Stimulated activated CD8-positive, alpha-beta memory T cell treated with anti-CD3 and anti-CD28 coated beads, Interleukin-15, amount 100 ng/mL, for 24 hours (primary cell): ENCODE measurements around the gene LRRC1.
"Not testable (repeated sequence)": the region's sequence is repeated elsewhere in the genome, so short reads cannot be mapped to it uniquely, and the experiment has no call there.

Experiments
- DNase-seq: peaks from one replicate; pipeline ENCODE4 v3.0.0-alpha.2; 2020; ENCODE audit warnings: low read depth

The LRRC1 gene

DNA sequence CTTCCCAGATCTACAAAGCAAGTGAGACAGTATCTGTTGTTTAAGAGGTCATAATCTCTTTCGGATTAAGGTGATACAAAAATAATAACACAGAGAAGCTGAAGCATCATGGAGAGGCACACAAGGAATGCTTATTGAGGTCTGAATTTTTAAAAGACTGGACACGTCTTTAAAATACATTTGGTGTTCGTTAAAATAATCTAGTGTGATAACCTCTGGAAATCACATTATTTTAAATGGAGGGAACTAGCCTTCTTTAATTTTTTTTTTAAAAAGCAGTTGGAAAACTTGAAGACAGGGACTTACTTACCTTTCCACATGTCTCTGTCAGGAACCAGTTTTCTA is 1.9 kb upstream of the LRRC1 start:
- DNase-seq = no peak

DNA sequence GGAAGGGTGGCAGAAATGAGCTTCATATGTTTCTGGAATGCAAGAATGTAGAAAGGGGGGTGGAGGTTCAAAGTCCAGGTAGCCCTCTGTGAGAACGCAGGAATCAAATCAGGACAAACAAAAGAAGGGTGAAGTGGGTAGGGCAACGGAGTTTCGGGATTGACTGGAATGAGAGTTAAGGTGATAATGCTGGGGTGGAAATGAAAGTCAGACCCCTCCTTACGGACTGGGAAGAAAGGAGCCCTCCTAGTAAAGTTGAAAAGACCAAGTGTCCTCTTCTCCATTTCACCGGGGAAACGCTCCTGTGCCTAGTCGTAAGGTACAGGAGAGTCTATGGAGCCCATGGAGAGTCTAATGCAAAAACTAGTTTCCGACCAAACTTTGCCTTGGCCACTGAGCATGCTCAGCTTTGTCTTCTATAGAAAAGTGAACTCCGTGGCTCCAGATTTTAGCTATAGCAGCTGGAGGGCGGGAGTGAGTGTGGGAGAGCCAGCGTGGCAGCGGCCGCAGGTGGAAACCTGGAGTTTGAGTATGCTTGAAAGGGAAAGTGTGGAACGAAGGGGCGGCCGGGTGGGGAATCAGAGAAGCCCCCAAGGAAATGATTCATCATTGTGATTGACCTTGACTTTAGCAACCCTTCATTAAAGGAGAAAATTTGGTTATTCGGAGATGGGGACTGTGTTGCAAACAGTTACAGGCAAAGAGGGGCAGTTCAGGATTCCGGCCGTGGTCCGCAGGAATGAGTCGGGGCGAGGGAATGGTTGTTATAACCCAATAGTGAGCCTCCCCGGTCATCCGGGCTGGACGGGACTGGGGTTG is 1.3 kb upstream of the LRRC1 start:
- no peak for DNase-seq

DNA sequence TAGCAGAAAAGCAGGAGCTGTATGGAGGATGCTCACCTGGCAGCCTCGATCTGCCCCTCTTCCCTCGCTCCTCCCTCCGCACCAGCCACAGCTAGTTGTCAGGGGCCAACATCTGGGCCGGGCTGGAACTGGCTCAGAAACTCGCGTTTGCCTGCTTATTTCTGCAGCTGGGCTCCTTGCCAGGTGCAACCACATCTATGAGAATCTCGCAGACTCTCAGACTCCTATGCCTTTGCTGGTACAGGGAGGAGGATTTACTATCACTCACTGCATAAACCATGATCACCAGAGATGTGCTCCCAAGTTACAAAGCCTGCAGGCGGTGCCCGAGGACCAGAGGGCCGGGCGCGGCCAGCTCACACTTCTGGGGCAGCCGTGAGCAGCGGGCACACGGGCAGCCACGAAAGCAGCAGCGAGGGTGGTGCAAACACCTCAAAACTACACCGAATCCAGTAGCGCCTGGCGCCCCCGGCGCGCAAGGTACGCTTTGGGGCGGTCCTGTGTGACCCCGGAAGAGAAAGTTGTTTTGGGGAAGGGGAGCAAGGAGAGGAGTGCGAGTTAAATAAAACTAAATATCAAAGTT is 577 bp upstream of the LRRC1 start:
- DNase-seq = peak; percentile 24

DNA sequence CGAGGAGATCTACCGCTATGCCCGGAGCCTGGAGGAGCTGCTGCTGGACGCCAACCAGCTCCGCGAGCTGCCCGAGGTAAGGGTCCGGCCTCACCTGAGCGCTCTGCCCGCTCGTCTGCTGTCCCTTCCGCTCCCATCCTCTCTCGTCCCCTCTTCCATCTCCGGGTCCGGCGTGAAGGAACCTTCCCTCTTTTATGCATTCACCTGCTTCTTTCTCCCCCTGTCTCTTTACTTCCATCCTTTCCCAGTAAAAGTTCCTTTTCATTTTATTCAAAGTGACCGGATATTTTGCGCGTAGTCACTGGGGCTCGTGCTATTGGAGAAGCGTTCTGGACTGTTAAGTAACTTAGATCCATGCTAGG is 516 bp downstream of the LRRC1 start:
- no peak for DNase-seq

DNA sequence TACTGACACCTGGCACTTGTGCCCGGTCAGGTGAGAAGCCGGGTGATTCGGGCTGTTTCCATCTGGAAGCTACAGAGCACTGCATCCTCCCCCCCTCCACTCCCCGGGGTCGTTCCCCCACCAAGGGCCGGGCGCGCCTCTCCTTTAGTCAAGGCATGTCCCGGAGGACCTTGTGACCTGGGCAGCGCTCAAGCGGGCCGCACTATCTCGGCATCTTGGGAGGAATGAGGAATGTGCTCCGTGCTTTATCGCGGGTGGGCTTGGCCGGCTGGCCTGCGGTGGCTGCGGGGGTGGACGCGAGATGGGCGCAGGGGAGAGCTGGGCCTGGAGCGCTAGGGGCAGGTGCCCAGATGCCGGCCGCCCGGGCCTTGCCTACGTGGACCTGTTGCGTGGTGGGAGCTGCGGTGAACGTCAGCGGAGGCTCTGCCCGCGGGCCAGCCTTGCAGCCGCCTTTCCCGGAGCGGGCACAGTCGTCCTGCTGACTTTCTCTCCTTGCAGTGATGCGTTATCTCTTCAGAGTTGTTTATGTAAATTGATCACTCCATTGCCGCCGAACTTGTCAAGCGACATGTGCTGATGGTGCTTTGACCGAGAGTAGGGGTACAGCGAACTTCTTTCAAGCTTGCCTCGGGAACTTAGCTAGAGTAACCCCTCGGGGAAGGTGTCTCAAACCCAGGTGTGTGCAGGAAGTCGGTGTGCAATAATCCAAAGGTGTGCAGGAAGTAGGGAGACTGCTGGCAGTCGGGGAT is 1.1 kb downstream of the LRRC1 start:
- DNase-seq = no peak

- DNase-seq = no peak
Observed at GRCh38 chr6:53796451-53796780, 1.6 kb downstream of the LRRC1 start.

DNA sequence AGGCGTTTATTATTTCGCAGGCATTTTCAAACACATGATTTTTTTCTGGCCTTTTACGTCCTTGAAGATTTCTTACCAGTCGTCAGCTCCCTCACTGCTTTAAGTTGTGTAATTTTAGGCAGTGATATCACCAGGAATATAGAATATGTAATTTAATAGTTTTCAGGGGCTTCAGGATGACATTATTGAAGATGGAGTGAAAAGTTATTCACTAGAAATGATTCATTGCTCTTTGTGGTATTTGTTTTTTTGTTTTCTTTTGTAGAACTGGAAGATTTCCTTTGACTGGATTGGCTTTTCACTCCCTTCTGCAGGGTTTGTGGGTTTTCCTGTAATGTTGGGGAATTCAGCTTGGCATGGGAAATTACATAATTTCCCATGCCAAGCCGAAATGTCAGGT is 2.0 kb downstream of the LRRC1 start:
- no peak for DNase-seq

DNA sequence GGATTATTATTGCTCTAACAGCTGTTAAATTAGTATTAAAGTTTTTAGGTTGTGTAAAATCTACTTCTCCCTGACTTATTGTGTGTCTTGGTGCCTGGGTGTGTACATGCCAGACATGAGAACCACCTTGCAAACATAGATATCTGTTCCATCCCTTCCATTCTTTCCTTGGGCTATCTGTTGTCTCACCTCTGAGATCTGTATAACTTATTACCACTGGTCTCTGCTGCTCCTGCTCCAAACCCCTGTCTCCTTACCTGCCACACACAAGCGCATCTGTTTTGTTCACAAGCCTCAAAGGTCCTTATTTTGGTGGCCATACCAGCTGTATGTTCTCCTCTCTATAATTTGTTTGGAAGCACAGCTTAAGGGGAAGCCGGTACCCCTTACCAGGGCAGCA is 2.5 kb downstream of the LRRC1 start:
- no peak for DNase-seq

GRCh38 chr6:53799340-53799739 is 4.5 kb downstream of the LRRC1 start:
- DNase-seq = no peak

DNA sequence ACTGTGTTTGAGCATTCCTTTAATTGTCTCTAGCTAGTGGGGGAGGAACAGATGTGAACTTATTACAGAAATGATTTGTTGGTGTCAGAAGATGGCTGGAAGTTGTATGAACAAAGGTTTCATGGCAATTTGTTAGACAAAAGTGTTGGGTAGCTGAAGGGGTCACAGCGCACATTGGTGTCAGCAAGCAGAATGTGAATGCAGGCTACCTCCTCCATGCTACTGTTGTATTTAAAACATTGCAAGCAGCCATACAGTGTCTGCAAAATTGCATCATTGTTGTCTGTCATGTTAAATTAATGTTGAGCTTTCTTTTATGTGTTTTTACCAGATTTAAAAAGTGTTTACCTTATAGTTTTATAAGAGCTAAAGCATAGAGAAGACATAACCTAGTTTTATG is 6.2 kb downstream of the LRRC1 start:
- DNase-seq = no peak

DNA sequence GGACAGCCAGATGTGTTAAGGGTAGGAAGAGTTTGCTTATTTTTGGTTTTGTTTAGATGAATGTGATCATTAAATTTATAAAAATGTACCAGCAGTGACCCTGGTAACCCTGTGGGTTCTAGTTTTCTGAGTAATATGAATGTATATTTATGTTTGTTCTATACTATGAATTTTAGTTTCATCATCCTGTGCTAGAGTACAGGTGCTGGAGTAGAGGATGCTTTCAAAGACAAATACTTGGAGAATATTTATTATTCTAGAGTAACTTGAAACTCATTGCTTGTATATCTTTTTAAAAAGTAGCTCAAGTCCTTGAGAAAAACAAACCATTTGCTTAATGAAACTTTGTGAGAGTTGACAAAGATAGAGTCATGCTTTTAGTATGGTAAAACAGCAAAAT is 7.8 kb downstream of the LRRC1 start:
- DNase-seq = no peak

- no peak for DNase-seq
Observed at GRCh38 chr6:53803081-53803860, 8.5 kb downstream of the LRRC1 start.

DNA sequence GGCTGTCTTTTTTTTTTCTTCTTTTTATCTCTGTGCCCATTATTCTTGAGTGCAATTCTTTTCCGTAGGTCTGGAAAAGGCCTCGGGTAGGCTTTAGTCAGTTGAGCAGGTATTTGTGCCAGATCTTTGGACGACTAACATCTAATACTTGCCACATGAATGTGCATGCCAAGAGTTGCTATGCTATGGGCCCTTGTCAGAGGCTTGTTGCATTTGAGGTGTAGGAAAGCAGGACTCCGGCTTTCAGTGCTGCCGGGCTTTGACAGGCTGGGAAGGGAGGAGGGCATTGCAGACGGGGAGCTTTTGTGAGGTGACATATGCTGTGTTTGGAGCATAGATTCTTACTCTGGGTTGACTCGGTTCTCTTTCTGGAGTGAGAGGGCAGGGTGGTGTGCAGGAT is 10.2 kb downstream of the LRRC1 start:
- no peak for DNase-seq

- DNase-seq = no peak
Observed at GRCh38 chr6:53805725-53806124, 10.9 kb downstream of the LRRC1 start.

- DNase-seq = not testable (repeated sequence)
Observed at GRCh38 chr6:53807606-53808005, 12.8 kb downstream of the LRRC1 start.

GRCh38 chr6:53808302-53808881 is 13.6 kb downstream of the LRRC1 start:
- no peak for DNase-seq

- no peak for DNase-seq
Observed at GRCh38 chr6:53809691-53810090, 14.9 kb downstream of the LRRC1 start.

- no peak for DNase-seq
Observed at GRCh38 chr6:53811082-53811481, 16.3 kb downstream of the LRRC1 start.

DNA sequence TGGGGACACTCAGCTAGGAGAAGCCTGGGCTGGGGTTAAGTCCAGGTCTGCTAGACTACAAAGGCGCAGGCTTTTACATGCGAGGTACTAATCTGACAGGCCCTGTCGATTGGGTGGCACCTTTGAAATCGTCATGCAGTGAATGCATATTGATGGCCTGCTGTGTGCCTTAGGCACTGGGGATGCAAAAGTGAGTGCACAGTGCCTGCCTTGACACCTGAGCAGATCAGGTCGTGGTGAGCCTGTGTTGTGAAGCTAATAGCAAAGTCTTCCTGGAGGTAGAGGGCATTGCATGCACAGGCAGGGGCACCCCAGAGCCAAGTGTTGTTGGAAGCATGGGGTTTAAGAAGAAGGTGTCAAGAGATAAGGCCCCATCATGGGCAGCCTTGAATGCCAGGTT is 16.9 kb downstream of the LRRC1 start:
- DNase-seq = no peak

- DNase-seq = no peak
Observed at GRCh38 chr6:53813096-53813495, 18.3 kb downstream of the LRRC1 start.

DNA sequence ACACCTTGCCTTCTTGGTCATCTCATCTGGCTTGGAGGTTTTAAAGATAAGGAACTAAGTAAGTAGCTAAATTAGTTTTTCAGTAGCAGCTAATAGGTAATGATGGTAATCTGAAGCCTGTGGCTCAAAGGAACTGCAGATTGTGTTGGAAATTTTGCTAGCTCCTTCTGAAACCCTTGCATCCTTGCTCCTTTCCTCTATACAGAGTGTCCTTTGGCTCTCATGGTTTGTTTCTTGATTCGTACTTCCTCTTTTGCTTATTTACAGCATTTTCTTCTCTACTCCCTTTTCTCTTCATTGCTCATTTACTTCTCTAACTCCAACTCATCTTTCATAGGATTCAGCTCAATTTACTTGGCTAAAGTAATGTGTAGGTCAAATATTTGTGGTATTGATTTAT is 19.0 kb downstream of the LRRC1 start:
- DNase-seq = no peak

- no peak for DNase-seq
Observed at GRCh38 chr6:53814353-53814752, 19.5 kb downstream of the LRRC1 start.
